B cell (primary cell): ENCODE data around the gene CHTF18. TPM values are rescaled to one million over a fixed set of nuclear protein-coding genes. Genes with fewer than 3 reads are reported as not detected.

Experiments used
- ATAC-seq: fragments of 200-7000 bp; cut with Tn5 transposase; one replicate; pipeline ENCODE4 v1.10.0; 2021; ENCODE audit warnings: low read depth, mild to moderate bottlenecking, moderate number of reproducible peaks, moderate library complexity
- CTCF ChIA-PET: fragments of 350-600 bp; sonication (Branson Sonifier 250); formaldehyde crosslinking; loops from one replicate; lab custom pipeline; 2021; ENCODE audit warnings: antibody characterized with exemption, inconsistent platforms; lab: Charles Lee
- POLR2A ChIA-PET: fragments of 350-600 bp; sonication (Branson Sonifier 250); formaldehyde crosslinking; loops from one replicate; lab custom pipeline; 2021; ENCODE audit warnings: antibody characterized with exemption; lab: Charles Lee
- DNase-seq: peaks from one replicate; pipeline ENCODE4 v3.0.0; 2013
- H2AFZ ChIP-seq: 2 replicates; pipeline ENCODE4 v1.6.1; 2012; ENCODE audit warnings: mild to moderate bottlenecking, low read depth, low read length; ENCODE audit not compliant: insufficient read depth, poor library complexity, severe bottlenecking
- H3K27ac ChIP-seq, 2 donors: 1 replicate in 1 of 2; 2 replicates in 1 of 2; pipeline ENCODE4 v1.5.1; 2012 to 2013; ENCODE audit warnings: low read length in 2 of 2, mild to moderate bottlenecking in 2 of 2, moderate library complexity in 1 of 2
- H3K27me3 ChIP-seq, 4 experiments: fragments of 200-600 bp in 1 of 4; sonication (generic) in 1 of 4; replicated peaks in 1 of 4; 1 replicate in 2 of 4; 2 replicates in 2 of 4; pipeline versions ENCODE4 v1.6.1 to v1.7.0; 2013 to 2016; ENCODE audit warnings: low read length in 3 of 4, mild to moderate bottlenecking in 2 of 4, mixed read lengths in 1 of 4, moderate library complexity in 1 of 4; ENCODE audit not compliant: insufficient read depth in 4 of 4, control insufficient read depth in 3 of 4; ENCODE audit errors: control extremely low read depth in 1 of 4
- H3K36me3 ChIP-seq, 2 experiments: replicated peaks in 1 of 2; 1 replicate in 1 of 2; 2 replicates in 1 of 2; pipeline versions ENCODE4 v1.6.1 to v1.7.1; 2013; ENCODE audit warnings: low read length in 1 of 2; ENCODE audit not compliant: insufficient read depth in 2 of 2, control insufficient read depth in 1 of 2; ENCODE audit errors: control extremely low read depth in 1 of 2, extremely low read depth in 1 of 2
- H3K4me1 ChIP-seq, 2 donors: fragments of 200-600 bp in 1 of 2; sonication (generic) in 1 of 2; 1 replicate in 1 of 2; 2 replicates in 1 of 2; pipeline versions ENCODE4 v1.5.1 to v1.6.1; 2013 to 2017; ENCODE audit warnings: low read length in 2 of 2; ENCODE audit not compliant: control insufficient read depth in 2 of 2, insufficient read depth in 2 of 2
- H3K4me2 ChIP-seq: replicated peaks from 2 replicates; pipeline ENCODE3; 2012; ENCODE audit warnings: mild to moderate bottlenecking, low read depth, low read length; ENCODE audit not compliant: poor library complexity, severe bottlenecking
- H3K4me3 ChIP-seq, 5 experiments: fragments of 200-600 bp in 1 of 5; sonication (generic) in 1 of 5; 1 replicate in 3 of 5; 2 replicates in 2 of 5; pipeline versions ENCODE4 v1.5.1 to v1.7.0; 2011 to 2016; ENCODE audit warnings: low read length in 4 of 5, mild to moderate bottlenecking in 4 of 5, low read depth in 2 of 5, control low read depth in 1 of 5, moderate library complexity in 1 of 5; ENCODE audit not compliant: insufficient read depth in 1 of 5; ENCODE audit errors: control extremely low read depth in 1 of 5, extremely low read depth in 1 of 5
- H3K79me2 ChIP-seq: fragments of 200-600 bp; sonication (generic); one replicate; pipeline ENCODE4 v1.6.0; 2016; ENCODE audit warnings: low read length; ENCODE audit not compliant: control insufficient read depth, insufficient read depth
- H3K9ac ChIP-seq: fragments of 200-600 bp; sonication (generic); 2 replicates; pipeline ENCODE4 v1.6.1; 2017; ENCODE audit warnings: mild to moderate bottlenecking, low read length, moderate library complexity
- H3K9me3 ChIP-seq, 3 donors: one replicate each; pipeline versions ENCODE4 v1.6.1 to v1.7.1; 2013; ENCODE audit warnings: low read length in 2 of 3; ENCODE audit not compliant: control insufficient read depth in 2 of 3, insufficient read depth in 1 of 3; ENCODE audit errors: control extremely low read depth in 1 of 3
- H4K20me1 ChIP-seq: 2 replicates; pipeline ENCODE4 v1.6.0; 2012; ENCODE audit warnings: mild to moderate bottlenecking, low read length; ENCODE audit not compliant: insufficient read depth, control insufficient read depth, poor library complexity, severe bottlenecking
- H3K27ac Mint-ChIP-seq: one replicate; pipeline ENCODE4 v1.8.0; 2021; ENCODE audit warnings: mixed read lengths
- H3K27me3 Mint-ChIP-seq: one replicate; pipeline ENCODE4 v1.8.0; 2021; ENCODE audit warnings: mixed read lengths
- H3K4me1 Mint-ChIP-seq: one replicate; pipeline ENCODE4 v1.8.0; 2021; ENCODE audit warnings: mixed read lengths
- H3K4me3 Mint-ChIP-seq: one replicate; pipeline ENCODE4 v1.8.0; 2021; ENCODE audit warnings: mixed read lengths
- H3K9me3 Mint-ChIP-seq: one replicate; pipeline ENCODE4 v1.8.0; 2022; ENCODE audit warnings: mixed read lengths; ENCODE audit not compliant: insufficient read depth
- EZH2 ChIP-seq: IDR thresholded peaks from 2 replicates; pipeline ENCODE4 v1.6.1; 2012; ENCODE audit warnings: borderline replicate concordance, low read depth, mild to moderate bottlenecking, moderate library complexity, low read length; ENCODE audit not compliant: insufficient read depth, poor library complexity, severe bottlenecking
- WGBS: methylation state at CpG from one replicate; pipeline ENCODE4 v1.1.5; 2013; ENCODE audit warnings: missing lambda C conversion rate; ENCODE audit not compliant: insufficient coverage; 5-methylcytosine and 5-hydroxymethylcytosine counted together
- intact Hi-C: fragments of 100-400 bp; cut with micrococcal nuclease; formaldehyde crosslinking; loops from one replicate; pipeline ENCODE4 v1.10.0; 2022
- polyA plus RNA-seq: library from polyadenylated mRNA; depleted of rRNA; stranded (reverse); fragments of >200 nt; gene quantifications from 2 replicates; pipeline ENCODE4 v1.2.3, GENCODE V29; 2012
- total RNA-seq, 2 donors: library from RNA; stranded (reverse); fragments of 120-200 nt in 1 of 2; gene quantifications; 1 replicate in 1 of 2; 2 replicates in 1 of 2; pipeline versions ENCODE4 v1.2.3 to v1.2.4, GENCODE V29; 2013 to 2022
- TF ChIP-seq, protein P1 (sequence below): fragments of 200-600 bp; IDR thresholded peaks from one replicate; pipeline ENCODE4 v1.8.0; 2022; ENCODE audit warnings: antibody characterized with exemption, mild to moderate bottlenecking

Gene CHTF18
- total and polyA plus RNA-seq, 2 donors (not counting 1 experiment from before 2014, with no cell fraction given): 72.3 to 76.1 TPM

DNA sequence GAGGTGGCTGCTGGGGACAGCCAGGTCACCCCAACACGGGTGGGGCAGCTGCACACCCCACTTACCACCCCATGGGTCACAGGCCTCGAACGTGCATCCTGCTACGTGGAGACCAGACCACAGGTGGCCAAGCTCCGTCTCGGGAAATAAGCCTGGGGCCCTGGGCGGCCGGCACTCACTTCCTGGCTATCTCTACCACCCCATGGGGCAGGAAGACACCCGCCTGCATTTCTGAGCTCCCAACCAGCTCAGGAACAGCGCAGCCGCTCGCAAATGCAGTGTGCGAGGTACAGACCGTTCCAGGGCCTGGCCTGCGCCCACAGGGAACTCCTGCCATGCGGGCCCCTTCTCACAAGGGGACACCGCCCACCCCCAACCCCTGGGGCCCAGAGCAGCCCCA lies 17.1 kb downstream of the CHTF18 start:
- DNase-seq: no peak
- H3K9ac ChIP-seq: no peak overlapping the region
- no peaks in the 10 kb centered on the region for H4K20me1 ChIP-seq
- H3K4me1 Mint-ChIP-seq: peaks cover 8% of the 10 kb centered on the region
- H3K4me3 ChIP-seq: no peak overlapping the region
- no peak for TF ChIP-seq EZH2
- TF ChIP-seq, protein P1, sequence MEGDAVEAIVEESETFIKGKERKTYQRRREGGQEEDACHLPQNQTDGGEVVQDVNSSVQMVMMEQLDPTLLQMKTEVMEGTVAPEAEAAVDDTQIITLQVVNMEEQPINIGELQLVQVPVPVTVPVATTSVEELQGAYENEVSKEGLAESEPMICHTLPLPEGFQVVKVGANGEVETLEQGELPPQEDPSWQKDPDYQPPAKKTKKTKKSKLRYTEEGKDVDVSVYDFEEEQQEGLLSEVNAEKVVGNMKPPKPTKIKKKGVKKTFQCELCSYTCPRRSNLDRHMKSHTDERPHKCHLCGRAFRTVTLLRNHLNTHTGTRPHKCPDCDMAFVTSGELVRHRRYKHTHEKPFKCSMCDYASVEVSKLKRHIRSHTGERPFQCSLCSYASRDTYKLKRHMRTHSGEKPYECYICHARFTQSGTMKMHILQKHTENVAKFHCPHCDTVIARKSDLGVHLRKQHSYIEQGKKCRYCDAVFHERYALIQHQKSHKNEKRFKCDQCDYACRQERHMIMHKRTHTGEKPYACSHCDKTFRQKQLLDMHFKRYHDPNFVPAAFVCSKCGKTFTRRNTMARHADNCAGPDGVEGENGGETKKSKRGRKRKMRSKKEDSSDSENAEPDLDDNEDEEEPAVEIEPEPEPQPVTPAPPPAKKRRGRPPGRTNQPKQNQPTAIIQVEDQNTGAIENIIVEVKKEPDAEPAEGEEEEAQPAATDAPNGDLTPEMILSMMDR: no peak
- WGBS: 91% methylated on average over 17 of the region's 17 CpGs
- no peak overlapping the region for H3K27ac ChIP-seq
- H3K4me1 ChIP-seq: peaks cover 11 to 20% of the 10 kb centered on the region in 2 donors
- no peaks in the 10 kb centered on the region for H3K9me3 Mint-ChIP-seq
- H3K27ac Mint-ChIP-seq: no peak overlapping the region
- H3K36me3 ChIP-seq: no peaks in the 10 kb centered on the region
- H2AFZ ChIP-seq: no peak overlapping the region
- H3K9me3 ChIP-seq: no peaks in the 10 kb centered on the region
- ChIA-PET POLR2A (no interaction called here), CTCF (no interaction called here)
- H3K27me3 ChIP-seq: peaks cover 0 to 26% (median 4%) of the 10 kb centered on the region in 4 experiments
- ATAC-seq: no peak
- intact Hi-C loops: no loop called here
- no peak overlapping the region for H3K4me2 ChIP-seq
- peaks cover 15% of the 10 kb centered on the region for H3K79me2 ChIP-seq
- H3K4me3 Mint-ChIP-seq: no peak overlapping the region
- peaks cover 4% of the 10 kb centered on the region for H3K27me3 Mint-ChIP-seq

DNA sequence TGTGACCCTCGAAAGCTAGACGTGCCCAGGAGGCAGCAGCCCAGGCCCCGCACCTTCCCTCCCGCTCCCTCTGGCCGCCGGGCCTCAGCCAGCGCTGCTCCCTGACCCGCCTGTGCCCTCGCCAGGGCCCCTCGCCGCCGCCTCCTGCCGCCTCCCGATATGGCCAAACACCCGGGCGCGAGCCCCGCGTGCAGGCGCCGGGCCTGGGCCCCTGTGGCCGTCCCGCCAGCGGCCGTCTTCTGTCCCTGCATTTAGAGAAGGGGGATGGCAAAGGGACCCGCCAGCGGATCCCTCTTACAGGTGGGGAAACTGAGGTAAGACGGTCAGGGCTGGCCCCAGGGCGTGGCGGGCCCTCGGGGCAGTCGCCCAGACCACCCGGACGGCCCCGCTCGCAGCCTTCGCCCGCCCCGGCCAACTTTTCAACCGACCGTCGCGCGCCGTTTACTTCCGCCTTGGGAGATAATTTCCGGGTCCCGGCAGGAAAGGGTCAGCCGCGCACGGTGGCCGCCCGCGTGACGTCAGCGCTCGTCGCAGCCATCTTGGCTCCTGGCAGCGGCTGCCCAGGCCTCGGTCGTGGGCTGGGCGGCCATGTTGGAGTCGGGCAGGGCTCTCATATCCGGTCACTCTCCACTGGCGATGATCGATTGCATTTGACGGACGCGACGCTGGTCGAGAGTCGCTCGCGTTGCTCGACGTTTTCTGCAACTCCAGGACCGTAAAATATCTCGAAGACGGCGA lies 19.1 kb downstream of the CHTF18 start:
- ChIA-PET CTCF (no interaction called here), POLR2A (interaction anchor here (0.5 kb wide), 1 partner anchor 1347 kb away, joined by 5 read pairs; no protein-coding TSS in a partner anchor)
- Mint-ChIP-seq H3K27me3 (peaks cover 12% of the 10 kb centered on the region), H3K27ac (peak overlapping the region; percentile 96), H3K9me3 (no peaks in the 10 kb centered on the region), H3K4me1 (peaks cover 8% of the 10 kb centered on the region), H3K4me3 (peak overlapping the region; percentile 99)
- H3K4me2 ChIP-seq: peak overlapping the region; percentile 90
- peak overlapping the region; percentile 73 to 92 for H3K27ac ChIP-seq
- H3K36me3 ChIP-seq: no peaks in the 10 kb centered on the region
- peak overlapping the region; percentile 78 for H2AFZ ChIP-seq
- H3K79me2 ChIP-seq: peaks cover 15% of the 10 kb centered on the region
- WGBS: 5% methylated on average over 80 of the region's 80 CpGs
- TF ChIP-seq, protein P1: no peak
- TF ChIP-seq EZH2: no peak
- H3K27me3 ChIP-seq: peaks cover 0 to 13% (median 0%) of the 10 kb centered on the region in 4 experiments
- H3K4me1 ChIP-seq: peaks cover 5 to 18% of the 10 kb centered on the region in 2 donors
- H3K4me3 ChIP-seq: peak overlapping the region; percentile 68 to 82 (median 78)
- peaks cover 0 to 6% (median 0%) of the 10 kb centered on the region in 3 donors for H3K9me3 ChIP-seq
- DNase-seq (peak; percentile 89), ATAC-seq (peak; percentile 97)
- H4K20me1 ChIP-seq: no peaks in the 10 kb centered on the region
- intact Hi-C loops: loop anchor here (1.0 to 2.0 kb wide), 2 partner anchors 19 to 163 kb away; partner anchors contain the start of genes CHTF18, LMF1 and RPUSD1
- peak overlapping the region; percentile 75 for H3K9ac ChIP-seq
